Activated CD8-positive, alpha-beta T cell treated with anti-CD3 and anti-CD28 coated beads for 36 hours (primary cell): ENCODE measurements around the gene SH3GLB2. TPM values are rescaled to one million over a fixed set of nuclear protein-coding genes. Genes with fewer than 3 reads are reported as not detected.
"Not testable (repeated sequence)": the region's sequence is repeated elsewhere in the genome, so short reads cannot be mapped to it uniquely, and the experiment has no call there.

Source experiments
- ATAC-seq: fragments of 200-7000 bp; cut with Tn5 transposase; one replicate; pipeline ENCODE4 v1.10.0; 2021; ENCODE audit warnings: mild to moderate bottlenecking, moderate library complexity
- CTCF ChIA-PET: fragments of 350-600 bp; sonication (Branson Sonifier 250); formaldehyde crosslinking; loops from one replicate; lab custom pipeline; 2021; ENCODE audit warnings: antibody characterized with exemption; lab: Charles Lee
- POLR2A ChIA-PET: fragments of 350-600 bp; sonication (Branson Sonifier 250); formaldehyde crosslinking; loops from one replicate; lab custom pipeline; 2021; ENCODE audit warnings: antibody characterized with exemption; lab: Charles Lee
- DNase-seq: peaks from one replicate; pipeline ENCODE4 v3.0.0-alpha.2; 2020
- H3K27ac Mint-ChIP-seq: one replicate; pipeline ENCODE4 v1.8.0; 2021; ENCODE audit warnings: mild to moderate bottlenecking, mixed read lengths
- H3K27me3 Mint-ChIP-seq: one replicate; pipeline ENCODE4 v1.8.0; 2021; ENCODE audit warnings: mixed read lengths
- H3K36me3 Mint-ChIP-seq: one replicate; pipeline ENCODE4 v1.8.0; 2021; ENCODE audit warnings: low read depth, mixed read lengths
- H3K4me1 Mint-ChIP-seq: one replicate; pipeline ENCODE4 v1.8.0; 2021; ENCODE audit warnings: low read depth, mixed read lengths
- H3K4me3 Mint-ChIP-seq: one replicate; pipeline ENCODE4 v1.8.0; 2021; ENCODE audit warnings: mild to moderate bottlenecking, moderate library complexity, mixed read lengths
- H3K9me3 Mint-ChIP-seq: one replicate; pipeline ENCODE4 v1.8.0; 2021; ENCODE audit warnings: mixed read lengths
- intact Hi-C: fragments of 100-400 bp; cut with micrococcal nuclease; formaldehyde crosslinking; loops from one replicate; pipeline ENCODE4 v1.10.0; 2022
- total RNA-seq, 2 experiments: library from RNA; stranded (reverse); gene quantifications; one replicate each; pipeline ENCODE4 v1.2.3, GENCODE V29; 2021
- TF ChIP-seq, protein P1 (sequence below): fragments of 200-600 bp; IDR thresholded peaks from one replicate; pipeline ENCODE4 v1.8.0; 2022; ENCODE audit warnings: antibody characterized with exemption, mild to moderate bottlenecking

Gene SH3GLB2
- total RNA-seq, 2 experiments from 2014 or later = 49.3 to 50.8 TPM

DNA sequence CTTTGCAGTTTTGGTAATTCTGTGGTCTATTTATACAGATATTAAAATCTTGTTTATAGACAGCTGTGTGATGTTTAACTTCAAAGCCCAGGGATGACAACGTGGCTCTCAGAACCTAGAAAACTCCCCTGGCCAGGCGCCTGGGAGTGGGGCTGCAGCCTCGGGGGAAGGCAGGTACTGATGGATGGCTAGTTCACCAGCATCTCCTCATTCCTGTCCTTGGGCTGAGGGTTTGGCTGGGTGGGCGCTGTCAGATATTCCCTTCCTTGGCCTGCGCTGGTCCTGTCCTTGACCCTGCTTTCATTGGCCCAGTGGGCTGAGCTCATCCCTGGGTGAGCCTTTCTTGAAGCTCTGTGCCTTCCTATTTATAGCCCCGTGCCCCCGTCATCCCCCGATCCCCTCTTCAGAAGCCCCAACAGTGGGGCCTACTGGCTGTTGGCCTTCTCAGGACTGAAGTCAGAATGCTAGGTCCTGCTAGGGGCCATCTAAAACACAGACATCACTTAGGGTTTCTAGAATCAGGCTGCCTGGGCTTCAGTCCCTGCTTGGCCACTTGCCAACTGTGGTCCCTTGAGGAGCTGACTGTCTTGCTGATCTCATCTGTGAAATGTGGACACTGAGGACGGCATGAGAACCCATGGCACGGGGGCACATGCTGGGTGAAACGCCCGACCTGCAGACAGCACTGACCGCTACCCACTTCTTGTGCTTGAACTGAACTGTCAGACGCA lies 20.9 kb downstream of the SH3GLB2 start:
- DNase-seq (no peak), ATAC-seq (no peak)
- intact Hi-C loops = no loop called here
- no peak overlapping the region for H3K4me3 Mint-ChIP-seq
- POLR2A ChIA-PET = interaction anchor here (0.7 to 1.4 kb wide), 6 partner anchors 8 to 34 kb away, joined by 3 to 4 read pairs (median 3); no protein-coding TSS in a partner anchor
- no peaks in the 10 kb centered on the region for H3K4me1 Mint-ChIP-seq
- H3K9me3 Mint-ChIP-seq = no peaks in the 10 kb centered on the region
- no peaks in the 10 kb centered on the region for H3K27me3 Mint-ChIP-seq
- H3K27ac Mint-ChIP-seq = no peak overlapping the region
- peaks cover 30% of the 10 kb centered on the region for H3K36me3 Mint-ChIP-seq
- TF ChIP-seq, protein P1, sequence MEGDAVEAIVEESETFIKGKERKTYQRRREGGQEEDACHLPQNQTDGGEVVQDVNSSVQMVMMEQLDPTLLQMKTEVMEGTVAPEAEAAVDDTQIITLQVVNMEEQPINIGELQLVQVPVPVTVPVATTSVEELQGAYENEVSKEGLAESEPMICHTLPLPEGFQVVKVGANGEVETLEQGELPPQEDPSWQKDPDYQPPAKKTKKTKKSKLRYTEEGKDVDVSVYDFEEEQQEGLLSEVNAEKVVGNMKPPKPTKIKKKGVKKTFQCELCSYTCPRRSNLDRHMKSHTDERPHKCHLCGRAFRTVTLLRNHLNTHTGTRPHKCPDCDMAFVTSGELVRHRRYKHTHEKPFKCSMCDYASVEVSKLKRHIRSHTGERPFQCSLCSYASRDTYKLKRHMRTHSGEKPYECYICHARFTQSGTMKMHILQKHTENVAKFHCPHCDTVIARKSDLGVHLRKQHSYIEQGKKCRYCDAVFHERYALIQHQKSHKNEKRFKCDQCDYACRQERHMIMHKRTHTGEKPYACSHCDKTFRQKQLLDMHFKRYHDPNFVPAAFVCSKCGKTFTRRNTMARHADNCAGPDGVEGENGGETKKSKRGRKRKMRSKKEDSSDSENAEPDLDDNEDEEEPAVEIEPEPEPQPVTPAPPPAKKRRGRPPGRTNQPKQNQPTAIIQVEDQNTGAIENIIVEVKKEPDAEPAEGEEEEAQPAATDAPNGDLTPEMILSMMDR = peak; percentile 28
- CTCF ChIA-PET = interaction anchor here (0.8 to 1.4 kb wide), 7 partner anchors 8 to 79 kb away, joined by 3 to 4 read pairs (median 3); partner anchors contain the start of genes DOLPP1 and SH3GLB2

DNA sequence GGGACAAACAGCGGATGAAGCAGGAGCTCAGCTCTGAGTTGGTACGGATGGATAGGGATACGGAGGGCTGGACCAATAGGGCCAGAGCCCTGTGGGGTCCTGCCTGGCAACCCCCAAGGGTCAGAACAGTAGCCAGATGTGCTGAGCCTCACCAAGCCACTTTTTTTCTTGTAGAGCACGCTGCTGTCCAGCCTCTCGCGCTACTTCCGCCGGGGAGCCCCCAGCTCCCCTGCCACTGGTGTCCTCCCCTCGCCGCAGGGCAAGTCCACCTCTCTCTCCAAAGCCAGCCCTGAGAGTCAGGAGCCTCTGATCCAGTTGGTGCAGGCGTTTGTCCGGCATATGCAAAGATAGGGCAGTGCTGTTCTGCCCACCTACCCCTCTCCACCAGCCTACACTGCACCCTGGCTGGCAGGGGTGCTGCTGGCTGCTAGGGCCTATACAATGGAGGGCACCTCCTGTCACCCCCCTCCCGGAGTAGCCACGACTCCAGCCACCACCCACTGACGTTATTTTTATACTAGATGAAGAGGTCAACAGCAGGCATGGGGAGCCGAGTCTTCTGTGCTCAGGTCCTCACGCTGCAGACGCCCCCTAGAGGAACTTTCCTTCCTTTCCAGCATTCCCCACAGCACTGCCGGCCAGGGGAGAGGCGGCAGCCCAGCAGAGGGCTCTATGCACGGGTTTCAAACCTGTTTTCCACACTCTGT lies 21.6 kb downstream of the SH3GLB2 start:
- DNase-seq (peak; percentile 64), ATAC-seq (peak; percentile 80)
- peaks cover 29% of the 10 kb centered on the region for H3K36me3 Mint-ChIP-seq
- ChIA-PET CTCF (interaction anchor here (0.9 to 1.7 kb wide), 7 partner anchors 9 to 78 kb away, joined by 3 to 6 read pairs (median 4); partner anchors contain the start of gene SH3GLB2), POLR2A (interaction anchor here (0.7 to 1.2 kb wide), 3 partner anchors 16 to 33 kb away, joined by 3 read pairs; no protein-coding TSS in a partner anchor)
- no peaks in the 10 kb centered on the region for H3K9me3 Mint-ChIP-seq
- intact Hi-C loops = no loop called here
- H3K27ac Mint-ChIP-seq = no peak overlapping the region
- no peaks in the 10 kb centered on the region for H3K4me1 Mint-ChIP-seq
- no peak overlapping the region for H3K4me3 Mint-ChIP-seq
- TF ChIP-seq, protein P1 = peak; percentile 73
- H3K27me3 Mint-ChIP-seq = no peaks in the 10 kb centered on the region

DNA sequence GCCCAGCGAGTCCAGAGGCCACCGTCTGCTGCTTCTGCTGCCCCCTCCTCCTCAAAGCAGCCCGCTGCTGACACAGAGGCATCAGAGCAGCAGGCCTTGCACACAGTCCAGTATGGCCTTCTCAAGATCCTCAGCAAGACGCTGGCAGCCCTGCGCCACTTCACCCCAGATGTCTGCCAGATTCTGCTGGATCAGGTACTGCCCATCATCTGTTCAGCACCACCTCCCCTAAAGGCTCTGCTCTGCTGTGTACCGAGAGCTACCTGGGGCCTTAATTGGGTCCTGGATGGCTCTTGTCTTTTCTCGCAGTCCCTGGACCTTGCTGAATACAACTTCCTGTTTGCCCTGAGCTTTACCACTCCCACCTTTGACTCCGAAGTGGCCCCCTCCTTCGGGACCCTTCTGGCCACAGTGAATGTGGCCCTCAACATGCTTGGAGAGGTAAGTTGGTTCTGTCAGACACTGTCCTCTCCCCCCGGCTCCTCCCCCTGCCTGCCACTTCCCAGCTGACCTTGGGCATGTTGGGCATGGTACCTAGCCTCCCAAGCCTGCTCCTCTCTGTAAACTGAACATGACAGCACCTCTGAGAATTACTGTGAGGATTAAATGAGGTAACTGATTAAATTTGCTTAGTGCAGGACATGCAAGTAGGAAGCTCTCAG lies 22.7 kb downstream of the SH3GLB2 start:
- CTCF ChIA-PET = interaction anchor here (1.2 to 1.7 kb wide), 4 partner anchors 9 to 19 kb away, joined by 3 to 6 read pairs (median 4); no protein-coding TSS in a partner anchor
- Mint-ChIP-seq H3K4me1 (no peaks in the 10 kb centered on the region), H3K27me3 (no peaks in the 10 kb centered on the region), H3K9me3 (no peaks in the 10 kb centered on the region), H3K27ac (peak overlapping the region; percentile 30), H3K36me3 (peaks cover 38% of the 10 kb centered on the region), H3K4me3 (no peak overlapping the region)
- POLR2A ChIA-PET = interaction anchor here (0.7 to 1.2 kb wide), 3 partner anchors 16 to 77 kb away, joined by 3 to 5 read pairs (median 3); no protein-coding TSS in a partner anchor
- intact Hi-C loops = no loop called here
- no peak for ATAC-seq
- no peak for DNase-seq
- TF ChIP-seq, protein P1 = no peak

DNA sequence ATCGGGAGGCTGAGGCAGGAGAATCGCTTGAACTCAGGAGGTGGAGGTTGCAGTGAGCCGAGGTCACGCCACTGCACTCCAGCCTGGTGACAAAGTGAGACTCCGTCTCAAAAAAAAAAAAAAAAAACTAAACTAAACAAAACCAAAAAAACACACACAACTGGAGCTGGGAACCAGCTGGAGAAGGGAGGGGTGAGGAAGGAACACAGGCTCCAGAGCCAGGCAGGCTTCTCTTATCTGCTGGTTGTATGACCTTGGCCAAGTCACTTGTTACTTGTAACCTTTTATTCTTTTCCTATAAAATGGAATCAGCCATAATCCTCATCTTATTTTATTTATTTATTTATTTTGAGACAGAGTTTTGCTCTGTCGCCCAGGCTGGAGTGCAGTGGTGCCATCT lies 24.0 kb downstream of the SH3GLB2 start:
- ChIA-PET POLR2A (interaction anchor here (0.6 to 1.0 kb wide), 3 partner anchors 15 to 311 kb away, joined by 3 read pairs; no protein-coding TSS in a partner anchor), CTCF (interaction anchor here (0.6 to 1.6 kb wide), 5 partner anchors 11 to 912 kb away, joined by 3 read pairs; partner anchors contain the start of gene SH3GLB2)
- H3K4me3 Mint-ChIP-seq, H3K4me1 Mint-ChIP-seq, H3K27ac Mint-ChIP-seq, DNase-seq, H3K9me3 Mint-ChIP-seq, ATAC-seq, intact Hi-C loops, H3K27me3 Mint-ChIP-seq: not testable (repeated sequence)
- peaks cover 48% of the 10 kb centered on the region for H3K36me3 Mint-ChIP-seq

DNA sequence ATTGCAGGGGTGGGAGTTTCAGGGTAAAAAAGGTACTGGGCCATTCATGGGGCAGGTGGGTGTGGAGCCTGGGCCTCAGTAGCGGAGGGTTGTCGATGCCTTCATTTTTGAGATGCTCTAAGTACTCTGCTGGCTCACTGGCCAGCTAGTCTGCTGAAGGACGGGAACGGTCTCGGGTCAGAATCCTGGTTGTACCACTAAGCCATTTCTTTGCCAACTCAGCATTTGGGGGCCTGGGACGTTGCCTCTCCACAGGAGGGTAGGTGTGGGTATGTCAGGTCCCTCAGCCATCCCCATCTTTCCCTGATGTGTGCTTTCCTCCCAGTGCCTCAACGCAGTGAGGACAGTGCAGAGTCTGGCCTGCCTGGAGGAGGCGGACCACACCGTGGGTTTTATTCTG lies 25.1 kb downstream of the SH3GLB2 start:
- TF ChIP-seq, protein P1 = no peak
- intact Hi-C loops = no loop called here
- ChIA-PET CTCF (interaction anchor here (1.6 kb wide), 1 partner anchor 12 kb away, joined by 3 read pairs; no protein-coding TSS in a partner anchor), POLR2A (interaction anchor here (0.5 to 1.0 kb wide), 3 partner anchors 32 to 808 kb away, joined by 3 to 4 read pairs (median 3); no protein-coding TSS in a partner anchor)
- peaks cover 53% of the 10 kb centered on the region for H3K36me3 Mint-ChIP-seq
- no peak overlapping the region for H3K4me3 Mint-ChIP-seq
- no peak for DNase-seq
- H3K27me3 Mint-ChIP-seq = no peaks in the 10 kb centered on the region
- no peaks in the 10 kb centered on the region for H3K4me1 Mint-ChIP-seq
- H3K9me3 Mint-ChIP-seq = no peaks in the 10 kb centered on the region
- ATAC-seq = no peak
- H3K27ac Mint-ChIP-seq = no peak overlapping the region
